IPS-NIHi7 (cell line): ENCODE results near the gene LONRF2.

Experiments
- DNase-seq: peaks from one replicate; pipeline ENCODE4 v3.0.0; 2012; ENCODE audit warnings: mixed read lengths; ENCODE audit errors: extremely low spot score

The LONRF2 gene

DNA sequence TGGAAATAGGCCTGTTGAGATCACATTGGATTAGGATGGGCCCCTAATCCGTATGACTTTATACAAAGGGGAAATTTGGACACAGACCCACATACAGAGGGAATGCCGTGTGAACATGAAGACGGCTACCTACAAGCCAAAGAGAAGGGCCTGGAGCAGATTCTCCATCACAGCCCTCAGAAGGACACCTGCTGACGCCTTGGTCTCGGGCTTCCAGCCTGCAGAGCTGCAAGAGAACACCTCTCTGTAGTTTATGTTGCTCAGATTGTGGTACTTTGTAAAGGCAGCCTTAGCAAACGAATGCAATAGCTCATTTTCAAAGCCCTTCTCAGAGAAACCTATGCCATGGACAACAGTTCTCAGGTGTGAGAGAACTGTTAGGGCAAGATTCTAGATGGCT is 86.1 kb downstream of the LONRF2 start:
- no peak for DNase-seq

DNA sequence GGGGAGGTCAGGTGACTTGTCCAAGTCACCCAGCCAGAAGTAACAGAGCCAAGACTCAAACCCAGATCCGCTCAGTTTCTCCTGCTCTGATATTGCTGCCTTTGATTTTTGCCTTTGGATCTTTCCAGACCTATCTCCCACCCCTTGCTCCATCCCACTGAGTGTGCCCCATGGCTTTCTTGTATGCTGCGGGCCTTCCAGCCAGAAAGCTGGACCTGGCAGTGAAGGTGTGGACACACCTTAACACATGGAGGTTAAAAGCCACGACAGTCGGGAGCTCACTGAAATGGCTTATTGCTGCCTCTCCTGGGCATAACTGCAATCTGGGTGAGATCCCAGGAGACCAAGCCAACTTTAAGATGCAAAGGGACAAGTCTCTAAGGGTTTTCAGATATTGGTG is 86.7 kb downstream of the LONRF2 start:
- DNase-seq = no peak

DNA sequence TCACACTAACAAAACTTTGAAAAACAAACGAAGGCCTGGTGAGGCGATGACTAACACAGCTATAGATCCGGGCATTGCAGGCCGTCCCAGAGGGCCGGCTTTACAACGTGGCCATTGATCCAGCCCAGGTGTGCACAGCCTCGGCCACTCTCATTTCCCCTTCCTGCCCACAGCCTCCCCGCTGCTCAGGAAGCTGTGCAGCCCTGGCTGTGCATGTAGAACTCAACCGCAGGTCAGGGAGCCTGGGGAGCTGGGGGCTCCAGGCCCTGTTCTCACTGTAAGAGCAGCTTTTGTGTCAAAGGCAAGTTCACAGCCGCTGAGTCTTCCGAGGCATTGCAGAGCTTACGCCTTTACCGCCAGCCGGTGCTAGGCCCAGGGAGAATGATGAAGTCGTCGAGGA is 87.2 kb downstream of the LONRF2 start:
- DNase-seq = peak; percentile 36

DNA sequence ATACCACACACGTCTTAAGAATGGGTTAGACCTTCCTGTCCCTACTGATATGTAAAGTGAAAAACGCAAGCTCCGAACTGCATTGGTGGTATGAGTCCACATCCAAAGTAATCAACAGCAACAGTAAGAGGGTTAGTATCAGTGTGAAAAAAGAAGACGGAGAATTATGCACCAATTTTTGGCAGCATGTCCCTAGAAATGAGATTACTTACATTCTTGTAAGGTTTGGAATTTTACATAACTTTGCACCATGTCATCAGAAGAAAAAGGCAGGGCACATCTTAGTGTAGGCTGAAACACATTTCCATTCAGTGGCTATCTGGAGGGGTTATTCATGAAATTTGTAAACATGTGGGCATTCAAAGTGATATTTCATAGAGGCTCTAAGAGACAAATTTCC is 88.2 kb downstream of the LONRF2 start:
- no peak for DNase-seq

DNA sequence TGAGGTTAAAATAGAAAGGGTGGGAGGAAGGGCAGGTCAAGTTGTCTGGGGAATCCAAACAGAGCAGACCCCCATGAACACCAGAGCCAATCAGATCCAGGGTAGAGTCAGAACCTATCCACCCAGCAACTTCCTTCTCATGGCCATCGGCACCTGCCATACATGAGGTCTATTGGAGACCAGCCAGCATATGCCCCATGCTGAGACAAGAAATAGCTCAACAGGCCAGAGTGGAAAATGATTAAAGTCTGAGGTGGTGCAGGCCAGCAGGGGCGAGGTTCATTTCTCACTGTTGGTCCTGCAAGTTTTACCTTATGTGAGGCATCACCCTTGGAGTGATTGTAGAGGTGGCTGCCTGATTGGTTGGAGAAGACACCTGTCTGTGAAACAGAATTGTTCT is 89.2 kb downstream of the LONRF2 start:
- DNase-seq = no peak

DNA sequence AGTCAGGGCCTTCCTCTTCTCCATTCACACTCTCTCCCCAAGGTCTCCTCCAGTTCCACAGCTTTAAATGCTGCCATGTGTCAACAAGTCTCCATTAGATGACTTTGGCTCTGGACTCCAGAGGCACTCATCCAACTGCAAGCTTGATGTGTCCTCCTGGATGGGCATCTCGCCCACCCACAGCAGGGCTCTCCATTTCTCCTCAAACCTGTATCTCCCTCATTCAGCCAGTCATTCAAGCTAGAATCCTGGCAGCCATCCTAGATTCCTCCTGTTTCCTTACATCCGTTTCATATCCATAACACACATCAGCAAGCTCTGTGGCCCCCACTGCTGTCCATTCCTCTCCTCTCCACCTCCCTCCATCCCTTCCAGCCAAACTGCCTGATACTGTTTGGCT is 91.5 kb downstream of the LONRF2 start:
- DNase-seq = no peak

DNA sequence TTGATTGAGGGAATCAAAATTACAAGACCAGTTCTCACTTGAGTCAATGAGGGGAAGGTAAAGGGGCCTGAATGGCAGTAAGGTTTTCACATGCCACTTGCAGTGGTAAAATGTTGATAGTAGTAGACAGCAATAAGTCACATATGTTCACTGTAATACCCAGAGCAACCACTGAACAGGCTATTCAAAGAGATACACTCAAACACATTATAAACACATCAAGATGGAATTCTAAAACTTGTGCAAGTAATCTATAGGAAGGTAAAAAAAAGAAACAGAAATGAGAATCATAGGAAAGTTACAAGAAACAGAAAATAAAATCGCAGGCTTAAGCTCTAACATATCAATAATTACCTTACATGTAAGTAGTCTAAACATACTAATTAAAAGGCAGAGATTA is 93.3 kb downstream of the LONRF2 start:
- DNase-seq = no peak

DNA sequence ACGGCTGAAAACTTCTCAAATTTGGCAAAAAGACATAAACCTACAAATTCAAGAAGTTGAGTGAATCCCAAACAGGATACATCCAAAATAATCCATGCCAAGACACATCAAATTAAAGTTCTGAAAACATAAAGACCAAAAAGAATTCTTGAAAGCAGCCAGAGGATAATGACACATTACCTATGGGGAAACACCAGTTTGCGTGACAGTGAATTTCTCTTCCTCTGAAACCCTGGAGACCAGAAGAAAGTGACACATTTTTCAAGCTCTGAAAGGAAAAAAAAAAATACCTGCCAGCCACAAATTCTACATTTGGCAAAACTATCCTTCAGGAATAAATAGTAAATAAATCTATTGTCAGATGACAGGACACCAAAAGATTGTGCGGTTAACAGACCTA is 93.9 kb downstream of the LONRF2 start:
- no peak for DNase-seq

DNA sequence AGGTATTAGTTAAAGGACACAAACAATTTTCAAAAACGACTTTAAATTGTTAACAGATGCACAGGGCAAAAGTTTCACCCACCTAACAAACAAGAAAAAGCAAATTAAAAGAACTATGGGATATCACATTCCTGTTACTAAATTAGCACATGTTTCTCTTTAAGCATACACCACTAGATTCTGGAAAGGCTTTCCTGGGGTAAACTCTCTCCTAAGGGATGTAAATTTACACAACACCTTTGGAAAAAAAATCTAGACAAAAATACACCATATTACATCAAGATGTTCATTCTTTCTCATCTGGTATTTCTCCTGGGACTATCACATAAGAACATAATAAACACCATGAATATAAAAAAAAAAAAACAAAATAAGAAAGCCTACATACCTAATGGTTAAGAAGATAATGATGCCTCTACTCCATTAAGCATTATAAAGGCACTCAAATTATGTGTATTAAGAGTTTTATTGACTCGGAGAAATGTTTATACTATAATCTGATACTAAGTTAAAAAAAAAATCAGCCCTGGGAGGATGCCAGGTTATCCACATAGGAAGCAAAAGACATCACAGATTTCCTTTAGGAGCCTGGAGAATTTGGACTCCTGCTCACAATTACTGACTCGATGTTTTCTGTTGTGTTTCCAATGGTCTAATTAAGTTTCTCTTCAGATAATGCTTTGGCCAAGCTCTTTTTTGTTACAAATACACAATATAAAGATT is 97.2 kb downstream of the LONRF2 start:
- DNase-seq = no peak

DNA sequence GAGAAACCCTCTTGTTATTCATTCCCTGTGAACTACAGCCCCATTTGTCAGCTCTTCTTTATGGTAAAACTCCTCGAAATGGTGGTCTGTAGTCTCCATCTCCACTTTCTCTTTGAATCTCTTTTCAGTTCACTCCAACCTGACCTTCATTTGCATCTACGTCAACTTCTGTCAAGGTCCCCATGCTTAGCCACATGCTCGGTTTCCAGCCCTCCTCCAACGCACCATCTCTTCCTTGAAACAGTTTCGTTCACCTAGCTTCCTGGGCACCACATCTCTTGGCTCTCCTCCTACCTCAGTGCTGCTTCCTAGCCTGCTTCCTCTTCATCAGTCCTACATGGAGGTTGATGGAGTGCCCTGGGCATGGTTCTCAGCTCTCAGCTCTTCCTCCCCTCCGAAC is 98.8 kb downstream of the LONRF2 start:
- no peak for DNase-seq
